ENCODE measurements around the gene SLC39A11.
"Not testable (repeated sequence)": the region's sequence is repeated elsewhere in the genome, so short reads cannot be mapped to it uniquely, and the experiment has no call there.

SLC39A11 gene

DNA sequence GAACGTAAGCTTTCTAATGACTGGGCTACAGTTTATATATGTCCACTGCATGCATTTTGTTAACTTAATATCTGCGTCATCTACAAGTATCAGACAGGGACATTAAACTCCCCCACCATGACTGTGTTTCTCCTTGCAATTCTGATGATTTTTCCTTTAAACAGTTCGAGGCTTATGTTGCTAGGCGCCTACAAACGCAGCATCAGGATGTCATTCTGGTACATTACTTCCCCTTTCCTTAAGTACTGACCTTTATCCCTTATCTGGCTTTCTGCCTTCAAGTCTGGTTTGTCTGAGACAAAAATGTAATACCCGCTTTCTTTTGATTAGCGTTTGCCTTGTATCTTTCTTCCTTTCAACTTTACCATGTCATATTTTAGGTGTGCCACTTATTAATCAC lies 362.4 kb downstream of the SLC39A11 start:
- no peak for DNase-seq

- DNase-seq, result no peak
Measured at GRCh38 chr17:72726936-72727335, 365.6 kb downstream of the SLC39A11 start.

DNA sequence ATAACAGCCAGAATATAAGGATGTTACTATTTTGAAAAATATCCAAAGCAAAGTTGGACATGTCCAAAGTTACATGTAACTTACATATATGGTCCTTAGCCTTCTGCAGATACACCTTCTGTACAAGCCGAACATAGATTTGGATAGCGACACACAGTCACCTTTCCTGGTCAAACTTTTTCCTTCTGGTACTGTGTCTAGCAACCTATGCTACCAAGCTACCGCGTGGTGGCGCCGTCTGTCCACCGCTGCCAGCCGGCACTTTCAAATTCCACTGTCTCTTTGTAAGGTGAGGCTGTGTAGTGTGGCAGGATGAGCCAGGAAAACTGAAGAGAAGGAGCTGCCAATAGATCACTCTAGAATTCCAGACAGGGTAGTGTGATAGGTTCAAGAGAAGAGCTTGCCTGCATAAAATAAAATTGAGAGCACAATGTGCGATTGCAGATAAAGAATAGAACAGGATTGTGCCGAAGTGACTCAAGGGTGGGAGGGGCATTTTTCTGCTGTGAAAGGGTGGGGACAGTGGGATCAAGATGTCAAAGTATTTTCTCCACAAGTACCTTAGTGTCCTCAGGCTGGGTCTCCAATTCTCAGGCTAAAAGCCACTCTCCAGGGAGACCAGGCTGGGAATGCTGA lies 366.9 kb downstream of the SLC39A11 start:
- DNase-seq, result no peak

DNA sequence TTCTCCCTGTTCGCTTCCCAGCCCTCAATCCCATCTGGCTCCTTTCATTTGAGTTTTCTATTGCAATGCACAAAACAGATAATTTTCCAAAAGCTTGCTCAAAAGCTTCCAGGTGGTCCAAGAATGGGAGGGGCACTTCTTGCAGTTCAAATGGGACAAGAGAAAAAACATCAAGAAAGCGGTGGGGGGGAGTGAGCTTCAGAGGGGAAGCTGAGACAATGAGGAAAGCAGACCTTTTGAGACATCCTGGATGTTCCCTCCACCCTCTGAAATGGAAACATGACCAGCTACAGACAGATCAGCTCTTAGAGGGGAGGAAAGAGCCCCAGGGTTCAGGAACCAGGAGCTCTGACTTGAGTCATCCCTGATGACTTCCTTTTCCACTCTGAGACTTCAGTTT lies 368.2 kb downstream of the SLC39A11 start:
- DNase-seq, result no peak

DNA sequence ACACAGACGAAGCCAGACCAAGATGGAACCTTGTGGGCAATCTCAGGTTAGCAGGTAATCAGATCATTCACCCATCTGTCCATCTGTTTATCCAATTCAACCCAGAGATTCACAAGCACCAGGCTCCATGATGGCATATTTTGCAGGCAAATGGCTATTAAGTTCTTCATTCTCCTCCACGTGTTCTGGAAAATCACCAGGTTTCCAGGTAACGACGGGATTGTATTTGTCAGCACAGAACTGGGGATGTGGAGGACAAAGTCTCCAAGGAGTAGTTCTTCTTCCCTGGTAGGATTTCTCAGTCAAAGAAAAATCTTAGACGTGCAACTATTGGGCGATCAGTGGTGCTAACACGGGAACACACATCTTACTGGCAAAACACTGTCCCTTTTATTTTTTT lies 368.8 kb downstream of the SLC39A11 start:
- DNase-seq, result no peak

GRCh38 chr17:72720494-72720825 lies 372.0 kb downstream of the SLC39A11 start:
- no peak for DNase-seq

DNA sequence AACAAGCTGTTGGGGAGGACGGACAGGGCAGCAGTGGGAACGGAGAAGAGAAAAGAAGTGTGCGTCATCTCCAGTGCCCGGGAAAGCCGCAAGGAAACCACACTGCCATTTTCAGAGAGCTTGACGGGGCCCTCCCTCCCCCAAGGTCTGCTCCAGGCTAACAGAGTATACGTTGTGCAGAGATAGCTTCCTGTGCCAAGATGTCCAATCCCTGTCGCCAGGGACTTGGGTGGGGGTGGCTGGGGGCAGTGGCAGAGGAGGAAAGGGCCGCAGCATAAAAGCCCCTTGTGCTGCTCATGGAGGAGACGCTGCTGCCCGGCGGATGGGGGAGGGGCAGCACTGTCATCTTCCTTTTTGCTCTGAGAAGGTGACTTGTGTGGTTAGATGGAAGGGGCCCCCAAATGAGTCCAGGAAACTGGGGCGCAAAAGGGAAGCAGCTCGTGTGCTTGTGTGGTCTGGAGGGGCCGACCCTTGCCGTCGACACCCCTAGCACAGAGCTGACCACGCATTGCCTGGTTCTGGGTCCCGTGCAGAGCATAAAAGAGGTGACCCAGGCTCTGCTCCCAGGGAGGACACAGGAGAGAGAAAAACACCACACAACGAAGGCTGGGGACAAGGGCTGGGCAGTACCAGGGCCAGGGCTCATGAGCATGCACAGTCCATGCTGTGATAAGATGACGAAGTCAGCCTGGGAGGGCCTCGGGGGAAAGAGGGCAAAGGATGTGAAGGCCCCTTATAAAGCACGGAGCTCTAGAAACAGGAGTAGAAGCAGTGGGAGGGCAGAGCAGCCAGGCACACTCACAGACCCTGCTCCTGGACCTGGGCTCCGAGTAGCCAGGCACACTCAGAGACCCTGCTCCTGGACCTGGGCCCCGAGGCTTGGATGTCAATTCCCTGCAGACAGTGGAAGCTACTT lies 372.7 kb downstream of the SLC39A11 start:
- no peak for DNase-seq

GRCh38 chr17:72719206-72719577 lies 373.3 kb downstream of the SLC39A11 start:
- no peak for DNase-seq

- no peak for DNase-seq
Measured at GRCh38 chr17:72717676-72718075, 374.8 kb downstream of the SLC39A11 start.

- DNase-seq, result no peak
Measured at GRCh38 chr17:72717276-72717675, 375.2 kb downstream of the SLC39A11 start.

- peak; percentile 70 for DNase-seq
Measured at GRCh38 chr17:72715906-72716572, 376.4 kb downstream of the SLC39A11 start.

DNA sequence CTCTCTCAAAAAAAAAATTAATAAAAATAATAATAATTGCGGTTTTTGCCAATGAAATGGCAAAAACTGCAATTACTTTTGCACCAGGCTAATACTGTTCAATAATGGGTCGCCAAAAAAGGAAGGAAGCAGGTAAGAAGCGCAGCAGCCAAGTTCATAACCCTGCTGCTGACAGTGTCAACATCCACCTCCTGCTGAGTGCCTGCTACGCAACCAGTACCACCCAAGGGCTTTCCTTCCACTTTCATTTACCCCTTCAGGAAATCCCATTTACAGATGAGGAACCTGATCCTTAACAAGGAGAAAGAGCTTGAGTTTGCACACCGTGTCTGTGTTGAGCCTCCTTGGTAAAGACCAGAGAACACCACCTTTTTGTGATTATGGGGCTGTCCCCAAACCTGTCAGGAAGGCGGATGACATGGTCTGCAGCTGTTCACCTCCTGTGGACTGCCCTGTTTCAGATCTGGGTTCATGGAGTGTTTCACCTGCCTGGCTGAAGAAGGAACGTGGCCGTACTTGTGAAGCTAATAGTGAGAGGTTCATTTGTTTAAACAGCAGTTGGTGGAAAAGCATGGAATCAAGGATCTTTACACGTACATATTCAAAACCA lies 378.0 kb downstream of the SLC39A11 start:
- DNase-seq, result no peak

- DNase-seq, result no peak
Measured at GRCh38 chr17:72713701-72714100, 378.8 kb downstream of the SLC39A11 start.

DNA sequence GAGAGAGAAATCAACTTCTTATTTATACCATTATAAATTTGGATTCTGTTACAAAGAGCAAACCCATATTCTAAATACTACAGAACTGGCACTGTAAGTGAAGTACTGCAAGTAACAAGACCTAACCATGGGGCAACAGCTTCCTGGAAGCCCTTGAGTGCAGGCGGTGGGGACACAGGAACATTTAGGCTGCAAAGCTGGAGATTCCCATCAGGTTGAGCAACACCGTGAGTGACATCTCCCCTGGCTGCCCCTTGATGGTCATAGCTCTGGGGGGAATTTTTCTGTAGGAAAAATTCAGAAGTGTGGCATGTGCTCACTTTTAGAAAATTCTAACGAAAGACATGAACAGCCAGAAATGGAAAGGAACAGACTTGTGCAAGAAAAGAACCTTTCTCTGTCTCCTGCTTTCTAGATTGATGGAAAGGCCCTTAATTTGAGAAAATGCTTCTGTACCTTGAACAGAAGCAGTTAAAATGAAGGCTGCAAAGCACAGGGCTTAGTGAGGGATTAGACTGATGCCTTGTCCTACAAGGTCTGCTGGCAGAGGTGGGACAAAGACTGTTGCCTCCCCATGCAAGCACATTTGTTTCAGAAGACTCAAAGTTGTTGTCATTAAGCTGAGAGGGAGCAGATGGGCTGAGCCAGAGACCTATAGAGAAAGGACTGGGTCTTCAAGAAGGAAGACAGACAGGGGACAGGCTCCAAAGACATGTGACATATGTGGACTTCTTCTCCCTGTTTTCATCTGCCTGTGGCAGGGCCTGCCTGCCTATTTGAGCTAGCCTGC lies 380.8 kb downstream of the SLC39A11 start:
- DNase-seq, result no peak

GRCh38 chr17:72710834-72711233 lies 381.7 kb downstream of the SLC39A11 start:
- no peak for DNase-seq

DNA sequence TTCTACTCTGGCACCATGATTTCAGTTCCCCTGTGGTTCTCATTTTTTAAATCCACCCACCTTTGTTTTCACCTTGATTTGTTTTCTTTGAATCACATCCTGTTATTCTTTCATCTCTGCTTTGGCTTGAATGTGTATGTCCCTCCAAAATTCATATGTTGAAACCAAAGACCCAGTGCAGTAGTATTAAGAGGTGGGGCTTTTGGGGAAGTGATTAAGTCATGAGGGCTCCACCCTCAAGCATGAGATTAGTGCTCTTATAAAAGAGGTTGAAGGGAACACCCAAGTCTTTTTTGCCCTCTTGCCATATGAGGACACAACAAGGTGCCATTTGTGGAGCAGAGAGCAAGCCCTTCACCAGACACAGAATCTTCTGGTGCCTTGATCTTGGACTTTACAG lies 382.3 kb downstream of the SLC39A11 start:
- DNase-seq, result no peak

DNA sequence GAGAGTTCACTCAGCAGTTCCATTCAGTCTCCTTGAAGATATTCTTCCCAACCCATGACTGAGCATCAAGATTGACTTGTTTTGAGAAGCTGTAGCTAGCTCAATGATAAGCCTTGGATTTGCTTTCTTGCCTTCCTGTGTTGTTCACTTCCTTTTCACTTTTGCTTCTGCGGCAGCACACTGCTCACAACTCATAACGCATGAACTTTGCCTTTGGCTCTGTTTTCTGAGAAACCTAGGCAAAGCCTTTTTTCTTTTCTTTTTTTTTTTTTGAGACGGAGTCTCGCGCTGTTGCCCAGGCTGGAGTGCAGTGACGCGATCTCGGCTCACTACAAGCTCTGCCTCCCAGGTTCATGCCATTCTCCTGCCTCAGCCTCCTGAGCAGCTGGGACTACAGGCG lies 383.8 kb downstream of the SLC39A11 start:
- not testable (repeated sequence) for DNase-seq

DNA sequence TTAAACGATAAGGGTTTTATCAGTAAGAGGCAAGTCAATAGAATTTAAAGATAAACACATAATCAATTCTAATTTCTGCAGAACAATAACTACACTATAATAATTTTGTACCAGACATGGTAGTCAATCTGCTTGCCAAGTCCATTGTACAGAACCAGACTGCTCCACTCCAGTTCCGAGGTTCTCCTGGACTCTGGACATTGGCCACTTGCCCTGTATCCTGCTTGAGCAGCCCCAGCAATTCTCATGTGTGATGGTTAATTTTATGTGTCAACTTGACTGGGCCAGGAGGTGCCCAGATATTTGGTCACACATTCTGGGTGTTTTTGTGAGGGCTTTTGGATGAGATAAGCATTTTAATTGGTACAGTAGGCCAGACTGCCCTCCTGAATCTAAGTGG lies 384.6 kb downstream of the SLC39A11 start:
- no peak for DNase-seq

- DNase-seq, result no peak
Measured at GRCh38 chr17:72706396-72706981, 386.0 kb downstream of the SLC39A11 start.

GRCh38 chr17:72705905-72706395 lies 386.5 kb downstream of the SLC39A11 start:
- no peak for DNase-seq

DNA sequence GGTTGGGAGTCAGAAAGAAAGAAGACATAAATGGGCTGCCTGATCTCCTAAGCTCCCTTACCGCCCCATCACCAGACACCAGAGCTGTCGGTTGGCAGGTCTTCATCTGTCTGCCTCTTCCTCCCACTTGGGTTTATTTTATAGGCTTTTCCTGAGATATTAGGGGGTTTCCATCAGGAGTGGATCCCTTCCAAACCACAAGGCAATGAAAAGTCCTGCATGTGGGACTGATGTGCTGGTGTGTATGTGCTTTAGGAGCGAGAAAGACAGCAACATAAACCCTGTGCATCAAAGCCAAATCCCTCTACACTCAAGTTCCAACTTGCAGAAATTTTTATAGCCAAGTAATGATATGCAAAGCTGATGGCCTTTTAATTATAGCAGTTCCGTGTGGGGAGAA lies 389.5 kb downstream of the SLC39A11 start:
- DNase-seq, result peak; percentile 46

DNA sequence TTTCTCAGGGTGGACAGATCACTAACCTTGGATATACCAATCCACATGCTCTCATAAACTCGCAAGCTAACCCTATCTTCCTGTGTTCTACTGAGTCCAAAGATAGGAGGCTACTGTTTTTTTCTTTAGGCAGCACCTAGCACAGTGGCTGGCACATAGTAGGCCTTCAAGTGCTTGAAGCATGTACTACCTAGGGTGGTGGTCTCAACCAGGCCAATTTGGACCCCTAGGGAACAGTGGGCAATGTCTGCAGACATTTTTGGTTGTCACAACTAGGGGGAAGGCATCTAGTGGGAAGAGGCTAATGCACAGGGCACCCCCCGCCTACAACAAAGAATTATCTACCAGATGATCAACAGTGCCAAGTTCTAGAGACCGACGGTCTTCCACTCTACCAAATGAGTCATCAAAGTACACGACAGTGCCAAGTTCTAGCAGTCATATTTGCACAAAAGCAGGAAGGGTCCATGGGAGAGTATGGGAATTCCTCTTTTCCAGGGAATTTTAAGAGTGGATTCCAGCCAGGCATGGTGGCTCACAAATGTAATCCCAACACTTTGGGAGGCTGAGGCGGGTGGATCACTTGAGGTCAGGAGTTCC lies 390.3 kb downstream of the SLC39A11 start:
- DNase-seq, result no peak

Measured in T1000 (cell line).